ENCODE data around the gene ALPL. TPM values are rescaled to one million over a fixed set of nuclear protein-coding genes. Genes with fewer than 3 reads are reported as not detected.
"Not testable (repeated sequence)": the region's sequence is repeated elsewhere in the genome, so short reads cannot be mapped to it uniquely, and the experiment has no call there.

ALPL gene
- total RNA-seq, 4 donors from 2014 or later: 5.3 to 52.8 (median 16.8) TPM

- TF ChIP-seq CTCF (IDR thresholded peaks at IDR 0.05): no peak
- ATAC-seq (ENCODE audit: low FRiP score): no peak
Observed at GRCh38 chr1:21517161-21517589, 8.0 kb downstream of the ALPL start.

GRCh38 chr1:21517660-21518480, 8.6 kb downstream of the ALPL start:
- no peak for TF ChIP-seq CTCF (IDR thresholded peaks at IDR 0.05)
- no peak for DNase-seq (ENCODE audit: low spot score)
- ATAC-seq (ENCODE audit: low FRiP score): no peak

More at GRCh38 chr1:21517161-21517589, 8.0 kb downstream of the ALPL start:
- DNase-seq (ENCODE audit: low spot score): no peak

GRCh38 chr1:21518774-21519455, 9.7 kb downstream of the ALPL start:
- no peak for DNase-seq (ENCODE audit: low spot score)
- ATAC-seq (ENCODE audit: low FRiP score): no peak
- TF ChIP-seq CTCF (IDR thresholded peaks at IDR 0.05): no peak

GRCh38 chr1:21519486-21520070, 10.4 kb downstream of the ALPL start:
- not testable (repeated sequence) for DNase-seq (ENCODE audit: low spot score); ATAC-seq (ENCODE audit: low FRiP score)

- ATAC-seq (ENCODE audit: low FRiP score): no peak
- DNase-seq (ENCODE audit: low spot score): no peak
- TF ChIP-seq CTCF (IDR thresholded peaks at IDR 0.05): no peak
Observed at GRCh38 chr1:21520899-21521716, 11.9 kb downstream of the ALPL start.

GRCh38 chr1:21521717-21522060, 12.5 kb downstream of the ALPL start:
- ATAC-seq (ENCODE audit: low FRiP score) (no peak), DNase-seq (ENCODE audit: low spot score) (no peak)
- no peak for TF ChIP-seq CTCF (IDR thresholded peaks at IDR 0.05)

- ATAC-seq (ENCODE audit: low FRiP score): no peak
- DNase-seq (ENCODE audit: low spot score): no peak
- no peak for TF ChIP-seq CTCF (IDR thresholded peaks at IDR 0.05)
Observed at GRCh38 chr1:21522525-21523038, 13.4 kb downstream of the ALPL start.

Data from omental fat pad (tissue), 4 donors.